ENCODE data around the gene CCT3.

CCT3 gene

GRCh38 chr1:156319664-156320063, 18.4 kb downstream of the CCT3 start:
- peak; percentile 21 for DNase-seq

- no peak for DNase-seq
Observed at GRCh38 chr1:156316909-156317308, 21.2 kb downstream of the CCT3 start.

GRCh38 chr1:156310962-156311361, 27.1 kb downstream of the CCT3 start:
- DNase-seq = no peak

GRCh38 chr1:156308078-156308477, 30.0 kb downstream of the CCT3 start:
- DNase-seq = peak; percentile 71

GRCh38 chr1:156305215-156305614, 32.9 kb downstream of the CCT3 start:
- DNase-seq = no peak

GRCh38 chr1:156303241-156303640, 34.9 kb downstream of the CCT3 start:
- no peak for DNase-seq

- DNase-seq = no peak
Observed at GRCh38 chr1:156298852-156299357, 39.2 kb downstream of the CCT3 start, which contains the start of gene VHLL. TSS of gene VHLL (minus strand) at chr1:156299307. CDS start at chr1:156299189, 118 bp downstream.

GRCh38 chr1:156295391-156295947, 42.6 kb downstream of the CCT3 start, which contains the start of gene GLMP:
TSS of gene GLMP (minus strand) at chr1:156295679. CDS start at chr1:156295645, 34 bp downstream.
- DNase-seq = peak; percentile 70

- DNase-seq = no peak
Observed at GRCh38 chr1:156293895-156294294, 44.2 kb downstream of the CCT3 start.

GRCh38 chr1:156293098-156293434, 45.0 kb downstream of the CCT3 start:
- DNase-seq = no peak

- DNase-seq = peak; percentile 66
Observed at GRCh38 chr1:156291226-156292061, 46.6 kb downstream of the CCT3 start.

- DNase-seq = no peak
Observed at GRCh38 chr1:156289857-156290256, 48.2 kb downstream of the CCT3 start.

- no peak for DNase-seq
Observed at GRCh38 chr1:156286061-156286460, 52.0 kb downstream of the CCT3 start.

GRCh38 chr1:156285437-156285836, 52.7 kb downstream of the CCT3 start:
- no peak for DNase-seq

GRCh38 chr1:156284757-156285156, 53.3 kb downstream of the CCT3 start:
- peak; percentile 15 for DNase-seq

- DNase-seq = no peak
Observed at GRCh38 chr1:156284112-156284511, 54.0 kb downstream of the CCT3 start, which contains the start of gene TMEM79. TSS of gene TMEM79 (plus strand) at chr1:156284325. CDS start at chr1:156285227, 902 bp downstream.

- DNase-seq = no peak
Observed at GRCh38 chr1:156283521-156283920, 54.6 kb downstream of the CCT3 start.

- peak; percentile 98 for DNase-seq
Observed at GRCh38 chr1:156282479-156283222, 55.4 kb downstream of the CCT3 start, which contains the start of gene SMG5. TSS of gene SMG5 (minus strand) at chr1:156282825. CDS start at chr1:156282680, 145 bp downstream.

GRCh38 chr1:156281693-156282478, 56.2 kb downstream of the CCT3 start:
- peak; percentile 22 for DNase-seq

GRCh38 chr1:156281281-156281680, 56.8 kb downstream of the CCT3 start:
- DNase-seq = peak; percentile 46

GRCh38 chr1:156279837-156280236, 58.3 kb downstream of the CCT3 start:
- DNase-seq = no peak

GRCh38 chr1:156276966-156277381, 61.1 kb downstream of the CCT3 start:
- no peak for DNase-seq
